Glutamatergic neuron (in vitro differentiated cells): Measurements from ENCODE around the gene CYP2D6. TPM values are rescaled to one million over a fixed set of nuclear protein-coding genes. Genes with fewer than 3 reads are reported as not detected.
A peak's percentile ranks its signal among the peaks of the same experiment; 100 is the strongest.

Source experiments
- DNase-seq: peaks from one replicate; pipeline ENCODE4 v3.0.0; 2022
- H3K27ac Mint-ChIP-seq: one replicate; pipeline ENCODE4 v1.8.0; 2020; ENCODE audit warnings: mild to moderate bottlenecking, mixed read lengths, inconsistent platforms; ENCODE audit not compliant: unreplicated experiment
- H3K27me3 Mint-ChIP-seq: one replicate; pipeline ENCODE4 v1.8.0; 2020; ENCODE audit warnings: mild to moderate bottlenecking, moderate library complexity, mixed read lengths, inconsistent platforms; ENCODE audit not compliant: unreplicated experiment
- H3K36me3 Mint-ChIP-seq: one replicate; pipeline ENCODE4 v1.8.0; 2020; ENCODE audit warnings: mild to moderate bottlenecking, mixed read lengths, inconsistent platforms; ENCODE audit not compliant: unreplicated experiment
- H3K4me1 Mint-ChIP-seq: one replicate; pipeline ENCODE4 v1.8.0; 2020; ENCODE audit warnings: mild to moderate bottlenecking, low read depth, mixed read lengths, inconsistent platforms; ENCODE audit not compliant: unreplicated experiment
- H3K4me3 Mint-ChIP-seq: one replicate; pipeline ENCODE4 v1.8.0; 2020; ENCODE audit warnings: mild to moderate bottlenecking, mixed read lengths, inconsistent platforms; ENCODE audit not compliant: unreplicated experiment
- H3K9me3 Mint-ChIP-seq: one replicate; pipeline ENCODE4 v1.8.0; 2020; ENCODE audit warnings: mild to moderate bottlenecking, moderate library complexity, mixed read lengths, inconsistent platforms; ENCODE audit not compliant: unreplicated experiment
- total RNA-seq: library from RNA; stranded (reverse); fragmentation: NEBNext Ultra II Directional; extraction: Animal tissue kit (Norgen Biotek cat#: 25700); gene quantifications from one replicate; pipeline ENCODE4 v1.2.1, GENCODE V29; 2021; ENCODE audit not compliant: unreplicated experiment
- TF ChIP-seq, protein P1 (sequence below): fragments of 200-600 bp; sonication (generic); IDR thresholded peaks from one replicate; pipeline ENCODE4 v1.5.0; 2021; ENCODE audit not compliant: partially characterized antibody, unreplicated experiment

CYP2D6 gene
- total RNA-seq, 1 donor from 2014 or later = 15.9 TPM

DNA sequence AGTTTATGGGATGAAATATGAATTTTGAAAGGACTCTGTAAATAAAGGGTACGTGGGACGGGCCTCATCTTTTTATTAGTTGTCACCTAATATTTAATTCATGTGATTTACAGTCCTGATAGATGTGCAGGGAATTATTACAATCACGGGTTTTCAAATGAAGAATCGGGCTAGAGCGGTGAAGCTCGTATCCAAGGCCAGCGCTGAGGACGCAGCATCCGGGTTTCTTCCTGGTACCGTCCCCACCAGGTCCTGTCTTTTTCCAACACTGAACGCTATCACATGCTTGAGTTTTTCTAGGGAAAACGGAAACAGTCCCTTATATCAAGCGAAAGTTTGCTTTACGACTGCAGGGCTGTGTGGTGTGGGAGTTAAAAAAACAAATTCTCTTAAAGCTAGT lies 50.3 kb downstream of the CYP2D6 start:
- peaks cover under 1% of the 10 kb centered on the region for H3K36me3 Mint-ChIP-seq
- peaks cover 7% of the 10 kb centered on the region for H3K4me1 Mint-ChIP-seq
- peaks cover 14% of the 10 kb centered on the region for H3K9me3 Mint-ChIP-seq
- H3K27me3 Mint-ChIP-seq = peaks cover 5% of the 10 kb centered on the region
- peak overlapping the region; percentile 92 for H3K4me3 Mint-ChIP-seq
- H3K27ac Mint-ChIP-seq = peak overlapping the region; percentile 95
- TF ChIP-seq, protein P1, sequence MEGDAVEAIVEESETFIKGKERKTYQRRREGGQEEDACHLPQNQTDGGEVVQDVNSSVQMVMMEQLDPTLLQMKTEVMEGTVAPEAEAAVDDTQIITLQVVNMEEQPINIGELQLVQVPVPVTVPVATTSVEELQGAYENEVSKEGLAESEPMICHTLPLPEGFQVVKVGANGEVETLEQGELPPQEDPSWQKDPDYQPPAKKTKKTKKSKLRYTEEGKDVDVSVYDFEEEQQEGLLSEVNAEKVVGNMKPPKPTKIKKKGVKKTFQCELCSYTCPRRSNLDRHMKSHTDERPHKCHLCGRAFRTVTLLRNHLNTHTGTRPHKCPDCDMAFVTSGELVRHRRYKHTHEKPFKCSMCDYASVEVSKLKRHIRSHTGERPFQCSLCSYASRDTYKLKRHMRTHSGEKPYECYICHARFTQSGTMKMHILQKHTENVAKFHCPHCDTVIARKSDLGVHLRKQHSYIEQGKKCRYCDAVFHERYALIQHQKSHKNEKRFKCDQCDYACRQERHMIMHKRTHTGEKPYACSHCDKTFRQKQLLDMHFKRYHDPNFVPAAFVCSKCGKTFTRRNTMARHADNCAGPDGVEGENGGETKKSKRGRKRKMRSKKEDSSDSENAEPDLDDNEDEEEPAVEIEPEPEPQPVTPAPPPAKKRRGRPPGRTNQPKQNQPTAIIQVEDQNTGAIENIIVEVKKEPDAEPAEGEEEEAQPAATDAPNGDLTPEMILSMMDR = no peak
- DNase-seq = no peak

GRCh38 chr22:42079319-42080251 lies 51.0 kb downstream of the CYP2D6 start, which contains the start of gene SMDT1:
TSS of gene SMDT1 (plus strand) at chr22:42079700. CDS start at chr22:42079769, 69 bp downstream.
- Mint-ChIP-seq H3K4me3 (peak within 1 kb of the TSS; percentile 92), H3K36me3 (peaks cover 6% of the 10 kb centered on the region), H3K9me3 (peaks cover 14% of the 10 kb centered on the region), H3K27me3 (peaks cover 7% of the 10 kb centered on the region), H3K4me1 (peaks cover 10% of the 10 kb centered on the region), H3K27ac (peak within 1 kb of the TSS; percentile 95)
- TF ChIP-seq, protein P1 = no peak
- peak; percentile 98 for DNase-seq

GRCh38 chr22:42078469-42079318 lies 51.9 kb downstream of the CYP2D6 start:
- DNase-seq = peak; percentile 26

DNA sequence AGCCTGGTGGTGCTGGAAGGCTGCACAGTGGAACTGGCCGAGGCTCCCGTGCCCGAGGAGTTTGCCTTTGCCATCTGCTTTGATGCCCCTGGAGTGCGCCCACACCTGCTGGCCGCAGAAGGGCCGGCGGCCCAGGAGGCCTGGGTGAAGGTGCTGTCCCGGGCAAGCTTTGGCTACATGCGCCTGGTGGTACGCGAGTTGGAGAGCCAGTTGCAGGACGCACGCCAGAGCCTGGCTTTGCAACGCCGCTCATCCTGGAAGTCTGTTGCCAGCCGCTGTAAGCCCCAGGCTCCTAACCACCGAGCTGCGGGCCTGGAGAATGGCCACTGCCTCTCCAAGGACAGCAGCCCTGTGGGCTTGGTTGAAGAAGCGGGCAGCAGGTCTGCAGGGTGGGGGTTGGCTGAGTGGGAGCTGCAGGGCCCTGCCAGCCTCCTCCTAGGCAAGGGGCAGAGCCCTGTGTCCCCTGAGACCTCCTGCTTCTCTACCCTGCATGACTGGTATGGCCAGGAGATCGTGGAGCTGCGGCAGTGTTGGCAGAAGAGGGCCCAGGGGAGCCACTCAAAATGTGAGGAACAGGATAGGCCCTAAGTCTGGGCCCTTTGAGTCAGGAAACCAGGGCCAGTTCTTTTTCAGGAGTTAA lies 53.0 kb downstream of the CYP2D6 start:
- no peak for DNase-seq
- peaks cover 9% of the 10 kb centered on the region for H3K27me3 Mint-ChIP-seq
- TF ChIP-seq, protein P1 = no peak
- H3K27ac Mint-ChIP-seq = peak overlapping the region; percentile 95
- H3K36me3 Mint-ChIP-seq = peaks cover 6% of the 10 kb centered on the region
- peaks cover 13% of the 10 kb centered on the region for H3K9me3 Mint-ChIP-seq
- no peak overlapping the region for H3K4me3 Mint-ChIP-seq
- H3K4me1 Mint-ChIP-seq = peaks cover 16% of the 10 kb centered on the region

More at GRCh38 chr22:42078469-42079318, 51.9 kb downstream of the CYP2D6 start:
- peaks cover 6% of the 10 kb centered on the region for H3K36me3 Mint-ChIP-seq
- H3K27me3 Mint-ChIP-seq = peaks cover 7% of the 10 kb centered on the region
- TF ChIP-seq, protein P1 = no peak
- H3K4me3 Mint-ChIP-seq = peak overlapping the region; percentile 92
- peaks cover 11% of the 10 kb centered on the region for H3K9me3 Mint-ChIP-seq
- H3K4me1 Mint-ChIP-seq = peaks cover 10% of the 10 kb centered on the region
- peak overlapping the region; percentile 95 for H3K27ac Mint-ChIP-seq
